Measurements from ENCODE around the gene ROCK1. TPM values are rescaled to one million over a fixed set of nuclear protein-coding genes. Genes with fewer than 3 reads are reported as not detected.

The ROCK1 gene
- total and polyA plus RNA-seq, 2 donors (not counting 3 experiments of a cell fraction or from before 2014, with no cell fraction given), result 5.3 to 53.0 TPM

DNA sequence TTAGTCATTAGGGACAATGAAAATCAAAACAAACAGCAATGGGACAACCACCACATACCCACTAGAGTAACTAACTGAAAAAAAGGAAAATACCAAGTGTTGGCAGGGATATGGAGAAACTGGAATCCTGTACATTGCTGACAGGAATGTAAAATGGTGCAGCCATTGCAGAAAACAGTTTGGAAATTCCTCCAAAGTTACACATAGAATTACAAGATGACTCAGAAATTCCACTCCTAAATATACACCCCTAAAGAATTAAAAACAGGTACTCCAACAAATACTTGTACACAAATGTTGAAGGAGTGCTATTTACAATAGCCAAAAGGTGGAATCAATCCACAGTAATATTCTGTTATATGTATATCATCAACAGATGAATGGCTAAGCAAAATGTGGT is 110.9 kb downstream of the ROCK1 start:
- Histone ChIP-seq H3K4me3 (replicated peaks in 1 of 3; ENCODE audit: insufficient read depth in 1 of 3, low read depth in 1 of 3, low read length in 3 of 3) (no peak overlapping the region), H4K20me1 (replicated peaks; ENCODE audit: control insufficient read depth, extremely low read depth, insufficient read depth, low read length) (peaks cover 2% of the 10 kb centered on the region), H3K36me3 (ENCODE audit: control insufficient read depth in 2 of 2, extremely low read depth in 1 of 2, insufficient read depth in 2 of 2, low read length in 2 of 2) (peaks cover 0 to 3% of the 10 kb centered on the region in 2 experiments), H3K4me2 (ENCODE audit: insufficient read depth, low read length) (no peak overlapping the region), H2AFZ (ENCODE audit: low read depth, low read length) (no peak overlapping the region), H3K9ac (replicated peaks; ENCODE audit: extremely low read depth, insufficient read depth, low read length) (no peak overlapping the region), H3K9me1 (replicated peaks; ENCODE audit: control insufficient read depth, extremely low read depth, insufficient read depth, low read length) (no peaks in the 10 kb centered on the region), H3K27me3 (ENCODE audit: control insufficient read depth in 2 of 2, insufficient read depth in 2 of 2, low read length in 2 of 2) (no peaks in the 10 kb centered on the region), H3K27ac (ENCODE audit: insufficient read depth, low read depth, low read length) (no peak overlapping the region), H3K4me1 (ENCODE audit: control insufficient read depth, extremely low read depth, insufficient read depth, low read length) (no peaks in the 10 kb centered on the region), H3K79me2 (ENCODE audit: control insufficient read depth, insufficient read depth, low read length) (peaks cover 20% of the 10 kb centered on the region), H3K9me3 (replicated peaks; ENCODE audit: control insufficient read depth, insufficient read depth, low read length) (no peaks in the 10 kb centered on the region)
- FAIRE-seq, result no peak
- dilution Hi-C loops (cut with MboI; ENCODE audit: extremely low pct_ligation_motif_present, low sequenced_read_pairs) (no loop called here), intact Hi-C loops (cut with micrococcal nuclease) (loop anchor here (10.0 kb wide), 1 partner anchor 104 kb away; no protein-coding TSS in a partner anchor)
- no peak for DNase-seq (ENCODE audit: low read depth, low spot score)
- CTCF ChIA-PET, result no interaction called here
- POLR2A ChIA-PET, result no interaction called here
- BruUV-seq (replicated peaks), result no TSS peak
- TF ChIP-seq JUN (IDR thresholded peaks at IDR 0.05; ENCODE audit: borderline replicate concordance, insufficient read depth, insufficient read length, low read depth) (no peak), POLR2A (IDR thresholded peaks at IDR 0.05; ENCODE audit: low read depth, low read length) (no peak), POLR2AphosphoS5 (IDR thresholded peaks at IDR 0.05; ENCODE audit: insufficient read depth, low read depth, low read length) (no peak), GATA2 (IDR thresholded peaks at IDR 0.05; ENCODE audit: insufficient read depth, insufficient read length, low read depth, low read length) (no peak), MYC (IDR thresholded peaks at IDR 0.05; ENCODE audit: low read depth, low read length) (no peak), FOS (IDR thresholded peaks at IDR 0.05; ENCODE audit: borderline replicate concordance, insufficient read depth, low read length) (no peak), EZH2 (IDR thresholded peaks at IDR 0.05; ENCODE audit: borderline replicate concordance, low read depth, low read length, severe bottlenecking) (no peak)
- TF ChIP-seq, protein P1, sequence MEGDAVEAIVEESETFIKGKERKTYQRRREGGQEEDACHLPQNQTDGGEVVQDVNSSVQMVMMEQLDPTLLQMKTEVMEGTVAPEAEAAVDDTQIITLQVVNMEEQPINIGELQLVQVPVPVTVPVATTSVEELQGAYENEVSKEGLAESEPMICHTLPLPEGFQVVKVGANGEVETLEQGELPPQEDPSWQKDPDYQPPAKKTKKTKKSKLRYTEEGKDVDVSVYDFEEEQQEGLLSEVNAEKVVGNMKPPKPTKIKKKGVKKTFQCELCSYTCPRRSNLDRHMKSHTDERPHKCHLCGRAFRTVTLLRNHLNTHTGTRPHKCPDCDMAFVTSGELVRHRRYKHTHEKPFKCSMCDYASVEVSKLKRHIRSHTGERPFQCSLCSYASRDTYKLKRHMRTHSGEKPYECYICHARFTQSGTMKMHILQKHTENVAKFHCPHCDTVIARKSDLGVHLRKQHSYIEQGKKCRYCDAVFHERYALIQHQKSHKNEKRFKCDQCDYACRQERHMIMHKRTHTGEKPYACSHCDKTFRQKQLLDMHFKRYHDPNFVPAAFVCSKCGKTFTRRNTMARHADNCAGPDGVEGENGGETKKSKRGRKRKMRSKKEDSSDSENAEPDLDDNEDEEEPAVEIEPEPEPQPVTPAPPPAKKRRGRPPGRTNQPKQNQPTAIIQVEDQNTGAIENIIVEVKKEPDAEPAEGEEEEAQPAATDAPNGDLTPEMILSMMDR (IDR thresholded peaks at IDR 0.05; ENCODE audit: extremely low read depth in 1 of 2, insufficient read depth in 1 of 2, low read depth in 1 of 2, low read length in 2 of 2), result no peak
- TF ChIP-seq, protein P2, sequence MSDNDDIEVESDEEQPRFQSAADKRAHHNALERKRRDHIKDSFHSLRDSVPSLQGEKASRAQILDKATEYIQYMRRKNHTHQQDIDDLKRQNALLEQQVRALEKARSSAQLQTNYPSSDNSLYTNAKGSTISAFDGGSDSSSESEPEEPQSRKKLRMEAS (IDR thresholded peaks at IDR 0.05; ENCODE audit: insufficient read depth, insufficient read length), result no peak
